Tibial artery (tissue), 4 donors: Measurements from ENCODE around the gene ERC1.
"Not testable (repeated sequence)": the region's sequence is repeated elsewhere in the genome, so short reads cannot be mapped to it uniquely, and the experiment has no call there.

ENCODE experiments used
- DNase-seq, 2 donors: peaks; one replicate each; pipeline ENCODE4 v3.0.0-alpha.2; 2019
- H3K27ac ChIP-seq, 2 donors: fragments of 200-600 bp; sonication (generic) in 1 of 2; 1 replicate in 1 of 2; 2 replicates in 1 of 2; pipeline ENCODE4 v1.5.1; 2018 to 2019; ENCODE audit warnings: mild to moderate bottlenecking in 1 of 2
- H3K27me3 ChIP-seq, 2 donors: fragments of 200-600 bp; sonication (generic) in 1 of 2; one replicate each; pipeline versions ENCODE4 v1.5.1 to v1.6.0; 2016 to 2019
- H3K36me3 ChIP-seq, 3 donors: fragments of 200-600 bp; sonication (generic) in 2 of 3; one replicate each; pipeline ENCODE4 v1.5.1; 2016 to 2019; ENCODE audit warnings: mild to moderate bottlenecking in 2 of 3
- H3K4me1 ChIP-seq, 4 donors: fragments of 200-600 bp; sonication (generic) in 2 of 4; 1 replicate in 3 of 4; 2 replicates in 1 of 4; pipeline ENCODE4 v1.5.1; 2016 to 2019
- H3K4me3 ChIP-seq, 2 donors: fragments of 200-600 bp; sonication (generic) in 1 of 2; 1 replicate in 1 of 2; 2 replicates in 1 of 2; pipeline ENCODE4 v1.5.1; 2018 to 2019; ENCODE audit warnings: mild to moderate bottlenecking in 2 of 2
- H3K9me3 ChIP-seq, 3 donors: fragments of 200-600 bp; sonication (generic) in 1 of 3; one replicate each; pipeline ENCODE4 v1.5.1; 2016 to 2019
- intact Hi-C: fragments of 100-400 bp; cut with DNase I; formaldehyde crosslinking; loops from one replicate; pipeline ENCODE4 v1.15.0; 2023; ENCODE audit warnings: low total_unique reads
- TF ChIP-seq, protein P1 (sequence below), 2 experiments: fragments of 200-600 bp in 1 of 2; fragments of 450-650 bp in 1 of 2; IDR thresholded peaks; one replicate each; pipeline ENCODE4 v1.5.1; 2017 to 2019; ENCODE audit warnings: antibody characterized with exemption in 2 of 2, mild to moderate bottlenecking in 1 of 2, moderate library complexity in 1 of 2

The ERC1 gene

DNA sequence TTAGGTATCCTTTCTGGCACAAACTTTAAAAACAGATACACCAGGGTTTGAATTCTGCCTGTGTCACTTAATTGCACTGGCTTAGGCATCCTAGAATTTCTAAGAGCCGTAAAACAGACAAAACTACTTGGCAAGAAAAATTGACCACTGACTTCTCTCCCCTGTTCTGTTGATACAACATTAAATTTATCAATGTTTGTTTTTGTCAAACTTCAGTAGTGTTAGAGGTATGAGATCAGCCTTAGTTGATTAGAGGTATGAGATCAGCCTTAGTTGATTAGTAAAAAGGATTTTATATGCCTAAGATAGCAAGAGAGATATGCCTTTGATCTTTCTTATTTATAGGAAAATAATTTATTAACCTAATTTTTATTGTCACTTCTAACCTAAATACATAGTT is 320.1 kb downstream of the ERC1 start:
- H3K27ac ChIP-seq: no peak overlapping the region
- intact Hi-C loops: no loop called here
- H3K4me3 ChIP-seq: no peak overlapping the region
- no peak for DNase-seq
- TF ChIP-seq, protein P1, sequence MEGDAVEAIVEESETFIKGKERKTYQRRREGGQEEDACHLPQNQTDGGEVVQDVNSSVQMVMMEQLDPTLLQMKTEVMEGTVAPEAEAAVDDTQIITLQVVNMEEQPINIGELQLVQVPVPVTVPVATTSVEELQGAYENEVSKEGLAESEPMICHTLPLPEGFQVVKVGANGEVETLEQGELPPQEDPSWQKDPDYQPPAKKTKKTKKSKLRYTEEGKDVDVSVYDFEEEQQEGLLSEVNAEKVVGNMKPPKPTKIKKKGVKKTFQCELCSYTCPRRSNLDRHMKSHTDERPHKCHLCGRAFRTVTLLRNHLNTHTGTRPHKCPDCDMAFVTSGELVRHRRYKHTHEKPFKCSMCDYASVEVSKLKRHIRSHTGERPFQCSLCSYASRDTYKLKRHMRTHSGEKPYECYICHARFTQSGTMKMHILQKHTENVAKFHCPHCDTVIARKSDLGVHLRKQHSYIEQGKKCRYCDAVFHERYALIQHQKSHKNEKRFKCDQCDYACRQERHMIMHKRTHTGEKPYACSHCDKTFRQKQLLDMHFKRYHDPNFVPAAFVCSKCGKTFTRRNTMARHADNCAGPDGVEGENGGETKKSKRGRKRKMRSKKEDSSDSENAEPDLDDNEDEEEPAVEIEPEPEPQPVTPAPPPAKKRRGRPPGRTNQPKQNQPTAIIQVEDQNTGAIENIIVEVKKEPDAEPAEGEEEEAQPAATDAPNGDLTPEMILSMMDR (IDR thresholded peaks at IDR 0.05): no peak
- H3K4me1 ChIP-seq: peaks cover 0 to 12% (median 2%) of the 10 kb centered on the region in 4 donors
- H3K27me3 ChIP-seq: no peaks in the 10 kb centered on the region
- H3K9me3 ChIP-seq: no peaks in the 10 kb centered on the region
- H3K36me3 ChIP-seq: peaks cover 4 to 11% (median 7%) of the 10 kb centered on the region in 3 donors

DNA sequence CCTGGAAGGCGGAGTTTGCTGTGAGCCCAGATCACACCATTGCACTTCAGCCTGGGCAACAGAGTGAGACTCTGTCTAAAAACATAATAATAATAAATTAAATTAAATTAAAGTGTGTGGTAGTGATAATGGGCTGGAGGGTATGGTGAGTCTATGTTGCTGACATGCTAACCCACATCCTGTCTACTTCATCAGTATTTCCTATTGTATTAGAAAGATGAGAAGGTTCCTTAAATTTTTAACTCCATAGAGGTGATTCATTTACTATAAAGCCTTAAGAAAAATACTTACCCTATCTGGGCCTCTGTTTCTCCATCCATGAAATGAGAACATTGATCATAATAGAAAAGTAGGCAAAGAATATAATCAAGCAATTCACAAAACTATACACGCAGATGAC is 322.9 kb downstream of the ERC1 start:
- H3K4me3 ChIP-seq: no peak overlapping the region

DNA sequence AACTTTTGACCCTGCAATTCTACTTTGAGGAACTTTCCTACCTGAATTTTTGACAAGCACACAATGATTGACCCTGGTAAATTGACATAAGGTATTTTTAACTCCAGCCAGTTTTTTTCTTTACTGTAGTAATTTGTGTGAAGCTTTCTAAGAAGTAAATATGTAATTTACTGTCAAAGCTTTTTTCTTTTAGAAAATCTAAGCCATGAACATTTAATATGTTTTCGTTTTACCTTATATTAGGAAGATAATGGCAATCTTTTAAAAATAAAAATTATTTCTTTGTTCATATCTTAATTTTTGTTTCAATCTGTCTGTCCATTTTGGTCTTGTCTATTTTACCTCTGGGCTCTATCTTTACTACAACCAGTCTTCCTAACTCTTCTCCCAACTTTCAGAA is 323.5 kb downstream of the ERC1 start:
- H3K9me3 ChIP-seq: no peaks in the 10 kb centered on the region
- TF ChIP-seq, protein P1 (IDR thresholded peaks at IDR 0.05): no peak
- peaks cover 4 to 11% (median 7%) of the 10 kb centered on the region in 3 donors for H3K36me3 ChIP-seq
- DNase-seq: no peak
- H3K27me3 ChIP-seq: no peaks in the 10 kb centered on the region
- intact Hi-C loops: no loop called here
- H3K27ac ChIP-seq: no peak overlapping the region
- no peak overlapping the region for H3K4me3 ChIP-seq
- peaks cover 0 to 28% (median 8%) of the 10 kb centered on the region in 4 donors for H3K4me1 ChIP-seq

More for the DNA sequence above, 322.9 kb downstream of the ERC1 start:
- intact Hi-C loops: no loop called here
- peaks cover 4 to 11% (median 7%) of the 10 kb centered on the region in 3 donors for H3K36me3 ChIP-seq
- H3K4me1 ChIP-seq: peaks cover 0 to 22% (median 8%) of the 10 kb centered on the region in 4 donors
- DNase-seq: no peak
- no peak overlapping the region for H3K27ac ChIP-seq
- no peaks in the 10 kb centered on the region for H3K27me3 ChIP-seq
- TF ChIP-seq, protein P1 (IDR thresholded peaks at IDR 0.05): no peak
- H3K9me3 ChIP-seq: no peaks in the 10 kb centered on the region

DNA sequence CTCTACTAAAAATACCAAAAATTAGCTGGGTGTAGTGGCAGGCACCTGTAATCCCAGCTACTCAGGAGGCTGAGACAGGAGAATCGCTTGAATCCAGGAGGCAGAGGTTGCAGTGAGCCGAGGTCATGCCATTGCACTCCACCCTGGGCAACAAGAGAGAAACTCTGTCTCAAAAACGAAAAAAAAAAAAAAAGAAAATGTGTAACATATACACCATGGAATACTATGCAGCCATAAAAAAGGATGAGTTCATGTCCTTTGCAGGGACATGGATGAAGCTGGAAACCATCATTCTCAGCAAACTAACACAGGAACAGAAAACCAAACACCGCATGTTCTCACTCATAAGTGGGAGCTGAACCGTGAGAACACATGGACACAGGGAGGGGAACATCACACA is 326.0 kb downstream of the ERC1 start:
- H3K4me3 ChIP-seq, intact Hi-C loops, H3K9me3 ChIP-seq, H3K27me3 ChIP-seq, H3K27ac ChIP-seq, DNase-seq: not testable (repeated sequence)
- H3K4me1 ChIP-seq: peaks cover 0 to 21% (median 8%) of the 10 kb centered on the region in 4 donors
- peaks cover 4 to 11% (median 7%) of the 10 kb centered on the region in 3 donors for H3K36me3 ChIP-seq

DNA sequence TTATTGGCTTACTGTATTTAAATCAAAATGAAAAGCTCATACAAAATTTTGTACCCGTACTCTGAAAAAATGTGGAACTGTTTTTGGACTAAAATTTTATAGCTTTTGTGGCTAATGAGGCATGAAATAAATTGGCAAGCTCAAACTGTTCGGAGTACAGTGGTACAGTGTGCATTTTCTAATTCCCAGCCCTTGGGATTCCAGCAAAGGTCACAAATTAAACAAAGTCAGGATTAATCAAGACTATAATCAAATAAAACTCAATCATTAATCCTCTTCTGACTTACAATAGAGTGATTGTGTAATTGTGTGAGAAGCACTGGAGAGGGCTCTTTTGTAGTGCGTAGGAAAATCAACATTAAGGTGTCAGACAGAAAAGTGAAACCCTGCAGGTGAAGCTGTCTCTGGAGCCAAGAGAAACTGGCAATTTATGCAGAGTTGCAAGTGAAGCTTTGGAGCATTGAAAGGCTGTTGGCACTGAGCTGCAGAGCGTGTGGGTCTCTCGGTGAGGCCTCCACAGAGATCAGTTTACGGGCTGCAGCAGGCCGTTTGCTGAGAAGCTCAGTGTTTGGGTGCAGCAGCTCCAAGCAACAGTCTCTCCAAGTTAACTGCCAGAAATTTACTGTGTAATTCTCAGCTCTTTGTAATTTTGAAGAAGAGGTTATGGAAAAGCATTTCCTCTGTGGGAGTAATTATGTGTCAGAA is 327.5 kb downstream of the ERC1 start:
- DNase-seq: no peak
- Histone ChIP-seq H3K4me3 (no peak overlapping the region), H3K4me1 (peaks cover 0 to 16% (median 5%) of the 10 kb centered on the region in 4 donors), H3K27ac (peak overlapping the region in 1 of 2 donors; percentile 13), H3K27me3 (no peaks in the 10 kb centered on the region), H3K9me3 (no peaks in the 10 kb centered on the region), H3K36me3 (peaks cover 4 to 8% (median 7%) of the 10 kb centered on the region in 3 donors)
- TF ChIP-seq, protein P1 (IDR thresholded peaks at IDR 0.05): no peak
- intact Hi-C loops: no loop called here

DNA sequence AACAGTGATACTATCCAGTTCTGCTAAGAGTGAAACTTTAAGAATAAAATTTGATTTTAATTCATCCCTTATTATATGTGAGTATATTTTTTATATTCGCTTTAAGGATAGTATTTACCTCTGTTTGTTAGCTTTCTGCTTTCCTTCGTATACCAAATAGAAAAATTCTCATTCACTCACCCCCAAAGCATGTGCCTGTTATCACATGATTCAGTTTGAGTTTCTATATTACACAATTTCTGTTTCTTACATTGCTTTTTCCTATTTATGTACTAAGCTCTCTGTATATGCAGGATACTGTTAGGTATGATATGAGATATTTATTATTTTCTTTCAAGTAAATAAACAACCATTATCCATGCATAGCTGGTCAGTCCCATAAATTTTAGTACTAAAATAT is 328.2 kb downstream of the ERC1 start:
- H3K27ac ChIP-seq: no peak overlapping the region

More for the DNA sequence above, 328.2 kb downstream of the ERC1 start:
- no peak for DNase-seq
- Histone ChIP-seq H3K4me1 (peaks cover 0 to 16% (median 5%) of the 10 kb centered on the region in 4 donors), H3K36me3 (peaks cover 4 to 7% (median 5%) of the 10 kb centered on the region in 3 donors), H3K27me3 (no peaks in the 10 kb centered on the region), H3K9me3 (no peaks in the 10 kb centered on the region), H3K4me3 (no peak overlapping the region)
- intact Hi-C loops: no loop called here
- TF ChIP-seq, protein P1 (IDR thresholded peaks at IDR 0.05): no peak
